ENCODE measurements around the gene CNOT8. TPM values are rescaled to one million over a fixed set of nuclear protein-coding genes. Genes with fewer than 3 reads are reported as not detected.
A peak's percentile ranks its signal among the peaks of the same experiment; 100 is the strongest.

Gene CNOT8
- total RNA-seq, 2 experiments from 2014 or later = 86.2 to 94.5 TPM

- H3K9me3 Mint-ChIP-seq = no peaks in the 10 kb centered on the region
- no peak overlapping the region for H3K27ac Mint-ChIP-seq
- H3K27me3 Mint-ChIP-seq = no peaks in the 10 kb centered on the region
- H3K36me3 Mint-ChIP-seq (ENCODE audit: low read depth) = peaks cover 2% of the 10 kb centered on the region
- no peaks in the 10 kb centered on the region for H3K4me1 Mint-ChIP-seq
- no peak for DNase-seq
- POLR2A ChIA-PET = no interaction called here
- no peak overlapping the region for H3K4me3 Mint-ChIP-seq
- CTCF ChIA-PET = no interaction called here
Observed at GRCh38 chr5:154840435-154841272, 17.8 kb upstream of the CNOT8 start.

GRCh38 chr5:154841273-154841661 lies 17.2 kb upstream of the CNOT8 start:
- no peak overlapping the region for H3K27ac Mint-ChIP-seq
- no peaks in the 10 kb centered on the region for H3K27me3 Mint-ChIP-seq
- no peaks in the 10 kb centered on the region for H3K9me3 Mint-ChIP-seq
- DNase-seq = no peak
- CTCF ChIA-PET = interaction anchor here (0.5 kb wide), 1 partner anchor 15 kb away, joined by 3 read pairs; no protein-coding TSS in a partner anchor
- POLR2A ChIA-PET = no interaction called here
- no peaks in the 10 kb centered on the region for H3K4me1 Mint-ChIP-seq
- no peak overlapping the region for H3K4me3 Mint-ChIP-seq
- H3K36me3 Mint-ChIP-seq (ENCODE audit: low read depth) = peaks cover 2% of the 10 kb centered on the region

GRCh38 chr5:154842689-154843530 lies 15.5 kb upstream of the CNOT8 start:
- Mint-ChIP-seq H3K9me3 (no peaks in the 10 kb centered on the region), H3K36me3 (ENCODE audit: low read depth) (no peaks in the 10 kb centered on the region), H3K4me3 (no peak overlapping the region), H3K27me3 (no peaks in the 10 kb centered on the region), H3K4me1 (no peaks in the 10 kb centered on the region), H3K27ac (no peak overlapping the region)
- CTCF ChIA-PET = interaction anchor here (1.1 kb wide), 1 partner anchor 8 kb away, joined by 3 read pairs; no protein-coding TSS in a partner anchor
- POLR2A ChIA-PET = interaction anchor here (3.4 kb wide), 1 partner anchor 13 kb away, joined by 8 read pairs; no protein-coding TSS in a partner anchor
- DNase-seq = no peak

- Mint-ChIP-seq H3K4me3 (no peak overlapping the region), H3K9me3 (no peaks in the 10 kb centered on the region), H3K4me1 (no peaks in the 10 kb centered on the region), H3K27me3 (no peaks in the 10 kb centered on the region), H3K36me3 (ENCODE audit: low read depth) (no peaks in the 10 kb centered on the region), H3K27ac (no peak overlapping the region)
- DNase-seq = no peak
- ChIA-PET CTCF (interaction anchor here (0.9 kb wide), 1 partner anchor 655 kb away, joined by 3 read pairs; no protein-coding TSS in a partner anchor), POLR2A (interaction anchor here (3.4 kb wide), 1 partner anchor 15 kb away, joined by 8 read pairs; no protein-coding TSS in a partner anchor)
Observed at GRCh38 chr5:154844809-154845208, 13.6 kb upstream of the CNOT8 start.

- Mint-ChIP-seq H3K9me3 (no peaks in the 10 kb centered on the region), H3K4me1 (no peaks in the 10 kb centered on the region), H3K27me3 (no peaks in the 10 kb centered on the region), H3K36me3 (ENCODE audit: low read depth) (no peaks in the 10 kb centered on the region), H3K4me3 (no peak overlapping the region), H3K27ac (no peak overlapping the region)
- no peak for DNase-seq
- ChIA-PET CTCF (no interaction called here), POLR2A (no interaction called here)
Observed at GRCh38 chr5:154849264-154849785, 9.1 kb upstream of the CNOT8 start.

GRCh38 chr5:154849791-154850201 lies 8.6 kb upstream of the CNOT8 start:
- POLR2A ChIA-PET = no interaction called here
- Mint-ChIP-seq H3K4me3 (no peak overlapping the region), H3K36me3 (ENCODE audit: low read depth) (no peaks in the 10 kb centered on the region), H3K9me3 (no peaks in the 10 kb centered on the region), H3K27me3 (no peaks in the 10 kb centered on the region), H3K27ac (no peak overlapping the region), H3K4me1 (no peaks in the 10 kb centered on the region)
- no peak for DNase-seq
- CTCF ChIA-PET = no interaction called here

- ChIA-PET CTCF (no interaction called here), POLR2A (no interaction called here)
- DNase-seq = no peak
- Mint-ChIP-seq H3K27me3 (no peaks in the 10 kb centered on the region), H3K27ac (no peak within 1 kb of the TSS), H3K9me3 (no peaks in the 10 kb centered on the region), H3K4me1 (no peaks in the 10 kb centered on the region), H3K36me3 (ENCODE audit: low read depth) (no peaks in the 10 kb centered on the region), H3K4me3 (no peak within 1 kb of the TSS)
Observed at GRCh38 chr5:154850255-154851062, 8.0 kb upstream of the CNOT8 start, which contains the start of gene FAXDC2. Gene FAXDC2, minus strand, starts transcription at chr5:154850603. Its CDS starts 12,425 bp downstream, at chr5:154838178.

- Mint-ChIP-seq H3K36me3 (ENCODE audit: low read depth) (no peaks in the 10 kb centered on the region), H3K4me3 (no peak overlapping the region), H3K4me1 (no peaks in the 10 kb centered on the region), H3K9me3 (no peaks in the 10 kb centered on the region), H3K27me3 (no peaks in the 10 kb centered on the region), H3K27ac (no peak overlapping the region)
- DNase-seq = no peak
- ChIA-PET CTCF (no interaction called here), POLR2A (no interaction called here)
Observed at GRCh38 chr5:154851351-154851750, 7.1 kb upstream of the CNOT8 start.

GRCh38 chr5:154857530-154858296 lies 714 bp upstream of the CNOT8 start:
- Mint-ChIP-seq H3K27me3 (no peaks in the 10 kb centered on the region), H3K36me3 (ENCODE audit: low read depth) (peaks cover 37% of the 10 kb centered on the region), H3K4me1 (peaks cover 36% of the 10 kb centered on the region), H3K4me3 (peak overlapping the region; percentile 89), H3K9me3 (no peaks in the 10 kb centered on the region), H3K27ac (peak overlapping the region; percentile 100)
- ChIA-PET POLR2A (interaction anchor here (1.0 to 2.9 kb wide), 11 partner anchors 10 to 667 kb away, joined by 3 to 28 read pairs (median 5); partner anchors contain the start of genes GALNT10, GEMIN5 and SAP30L), CTCF (interaction anchor here (0.6 to 1.2 kb wide), 5 partner anchors 9 to 207 kb away, joined by 3 read pairs; no protein-coding TSS in a partner anchor)
- peak; percentile 86 for DNase-seq

GRCh38 chr5:154858972-154859871 lies 795 bp downstream of the CNOT8 start:
- CTCF ChIA-PET = no interaction called here
- no peaks in the 10 kb centered on the region for H3K27me3 Mint-ChIP-seq
- H3K9me3 Mint-ChIP-seq = no peaks in the 10 kb centered on the region
- peaks cover 50% of the 10 kb centered on the region for H3K36me3 Mint-ChIP-seq (ENCODE audit: low read depth)
- peaks cover 45% of the 10 kb centered on the region for H3K4me1 Mint-ChIP-seq
- peak overlapping the region; percentile 100 for H3K27ac Mint-ChIP-seq
- peak overlapping the region; percentile 89 for H3K4me3 Mint-ChIP-seq
- POLR2A ChIA-PET = interaction anchor here (0.6 to 2.9 kb wide), 18 partner anchors 8 to 669 kb away, joined by 3 to 28 read pairs (median 5); partner anchors contain the start of genes GALNT10, GEMIN5 and SAP30L
- peak; percentile 26 for DNase-seq

GRCh38 chr5:154860123-154860522 lies 1.7 kb downstream of the CNOT8 start:
- DNase-seq = peak; percentile 32
- H3K4me3 Mint-ChIP-seq = peak overlapping the region; percentile 89
- no peaks in the 10 kb centered on the region for H3K27me3 Mint-ChIP-seq
- H3K4me1 Mint-ChIP-seq = peaks cover 47% of the 10 kb centered on the region
- ChIA-PET CTCF (interaction anchor here (0.7 kb wide), 1 partner anchor 208 kb away, joined by 3 read pairs; no protein-coding TSS in a partner anchor), POLR2A (interaction anchor here (0.9 to 2.0 kb wide), 7 partner anchors 9 to 106 kb away, joined by 3 to 10 read pairs (median 5); no protein-coding TSS in a partner anchor)
- no peaks in the 10 kb centered on the region for H3K9me3 Mint-ChIP-seq
- peak overlapping the region; percentile 100 for H3K27ac Mint-ChIP-seq
- peaks cover 57% of the 10 kb centered on the region for H3K36me3 Mint-ChIP-seq (ENCODE audit: low read depth)

Data from activated CD4-positive, alpha-beta memory T cell treated with anti-CD3 and anti-CD28 coated beads, Interleukin-2, amount 10 ng/mL, durations not matched to agents 7 days and 5 days (primary cell).